NB4 (cell line): ENCODE measurements around the gene CCDC126.

Source experiments
- MYC ChIP-seq: IDR thresholded peaks from 2 replicates; pipeline ENCODE4 v1.6.1; 2011; ENCODE audit warnings: low read depth, low read length
- POLR2A ChIP-seq: IDR thresholded peaks from 2 replicates; pipeline ENCODE4 v1.6.1; 2011; ENCODE audit warnings: mild to moderate bottlenecking; ENCODE audit not compliant: insufficient read length; ENCODE audit errors: extremely low read depth
- TF ChIP-seq, protein P1 (sequence below): IDR thresholded peaks from one replicate; pipeline ENCODE4 v1.5.1; 2012; ENCODE audit warnings: low read depth, low read length

DNA sequence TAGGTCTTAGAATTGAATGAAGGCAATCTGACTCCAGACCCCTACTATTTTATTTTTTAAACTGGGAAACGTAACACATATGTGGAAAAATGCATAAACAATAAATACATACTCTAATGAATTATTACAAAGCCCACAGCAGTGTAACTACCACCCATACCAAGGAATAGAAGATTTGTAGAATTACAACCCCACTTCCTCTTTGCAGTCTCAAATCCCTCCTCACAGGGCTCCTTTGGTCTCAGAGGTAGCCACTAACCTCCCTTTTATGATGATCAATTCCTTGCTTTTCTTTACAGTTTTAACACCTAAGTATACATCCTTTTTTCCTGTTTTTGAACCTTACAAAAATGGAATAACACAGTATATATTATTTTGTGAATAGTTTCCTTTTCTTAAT, 6.7 kb upstream of the CCDC126 start:
- TF ChIP-seq, protein P1, sequence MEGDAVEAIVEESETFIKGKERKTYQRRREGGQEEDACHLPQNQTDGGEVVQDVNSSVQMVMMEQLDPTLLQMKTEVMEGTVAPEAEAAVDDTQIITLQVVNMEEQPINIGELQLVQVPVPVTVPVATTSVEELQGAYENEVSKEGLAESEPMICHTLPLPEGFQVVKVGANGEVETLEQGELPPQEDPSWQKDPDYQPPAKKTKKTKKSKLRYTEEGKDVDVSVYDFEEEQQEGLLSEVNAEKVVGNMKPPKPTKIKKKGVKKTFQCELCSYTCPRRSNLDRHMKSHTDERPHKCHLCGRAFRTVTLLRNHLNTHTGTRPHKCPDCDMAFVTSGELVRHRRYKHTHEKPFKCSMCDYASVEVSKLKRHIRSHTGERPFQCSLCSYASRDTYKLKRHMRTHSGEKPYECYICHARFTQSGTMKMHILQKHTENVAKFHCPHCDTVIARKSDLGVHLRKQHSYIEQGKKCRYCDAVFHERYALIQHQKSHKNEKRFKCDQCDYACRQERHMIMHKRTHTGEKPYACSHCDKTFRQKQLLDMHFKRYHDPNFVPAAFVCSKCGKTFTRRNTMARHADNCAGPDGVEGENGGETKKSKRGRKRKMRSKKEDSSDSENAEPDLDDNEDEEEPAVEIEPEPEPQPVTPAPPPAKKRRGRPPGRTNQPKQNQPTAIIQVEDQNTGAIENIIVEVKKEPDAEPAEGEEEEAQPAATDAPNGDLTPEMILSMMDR: no peak
- TF ChIP-seq POLR2A (no peak), MYC (no peak)
